IMR-90 (cell line): ENCODE results near the gene C1GALT1. TPM values are rescaled to one million over a fixed set of nuclear protein-coding genes. Genes with fewer than 3 reads are reported as not detected.

Experiments
- ATAC-seq: fragments of 200-7000 bp; cut with Tn5 transposase; 2 replicates; pipeline ENCODE4 v1.9.1; 2020; ENCODE audit warnings: low read depth, mild to moderate bottlenecking, moderate library complexity
- BruUV-seq: library from RNA; stranded (reverse); fragments of 400-500 nt; replicated peaks from 2 replicates; lab custom pipeline; 2021; lab: Mats Ljungman, UMichigan
- CTCF ChIA-PET: fragments of 300-600 bp; formaldehyde crosslinking; extraction: SDS; loops from one replicate; lab custom pipeline; 2021; ENCODE audit warnings: antibody characterized with exemption; lab: Yijun Ruan, JAX
- POLR2A ChIA-PET: fragments of 300-600 bp; sonication (Branson Sonifier 250); formaldehyde crosslinking; loops from one replicate; lab custom pipeline; 2022; ENCODE audit warnings: antibody characterized with exemption; ENCODE audit not compliant: unreplicated experiment; lab: Charles Lee
- DNase-seq: peaks from one replicate; pipeline ENCODE4 v3.0.0; 2013
- H2AFZ ChIP-seq: replicated peaks from 2 replicates; pipeline ENCODE3; 2013; ENCODE audit warnings: low read length, mild to moderate bottlenecking; ENCODE audit not compliant: poor library complexity
- H2AK5ac ChIP-seq: 2 replicates; pipeline ENCODE4 v1.6.1; 2013; ENCODE audit warnings: low read depth, low read length, inconsistent platforms
- H2AK9ac ChIP-seq: replicated peaks from 2 replicates; pipeline ENCODE3; 2013; ENCODE audit warnings: mild to moderate bottlenecking, low read depth, low read length, moderate library complexity; ENCODE audit not compliant: poor library complexity
- H2BK120ac ChIP-seq: 2 replicates; pipeline ENCODE4 v1.6.1; 2013; ENCODE audit warnings: low read depth, low read length, inconsistent platforms
- H2BK15ac ChIP-seq: 3 replicates; pipeline ENCODE4 v1.6.1; 2013; ENCODE audit warnings: low read depth, low read length, inconsistent platforms
- H2BK20ac ChIP-seq: 2 replicates; pipeline ENCODE4 v1.6.1; 2013; ENCODE audit warnings: low read depth, mild to moderate bottlenecking, inconsistent platforms, low read length, moderate library complexity
- H2BK5ac ChIP-seq: 2 replicates; pipeline ENCODE4 v1.6.1; 2013; ENCODE audit warnings: mild to moderate bottlenecking, low read depth, low read length, inconsistent platforms; ENCODE audit not compliant: poor library complexity, severe bottlenecking
- H3K14ac ChIP-seq: replicated peaks from 2 replicates; pipeline ENCODE4 v1.6.1; 2013; ENCODE audit warnings: low read depth, low read length, inconsistent platforms
- H3K18ac ChIP-seq: 2 replicates; pipeline ENCODE4 v1.6.1; 2013; ENCODE audit warnings: low read depth, low read length, control low read depth
- H3K23ac ChIP-seq: 2 replicates; pipeline ENCODE4 v1.6.1; 2013; ENCODE audit warnings: low read depth, low read length, inconsistent platforms
- H3K27ac ChIP-seq: 2 replicates; pipeline ENCODE4 v1.5.1; 2013; ENCODE audit warnings: mild to moderate bottlenecking, control low read depth, low read length; ENCODE audit not compliant: insufficient read depth
- H3K27me3 ChIP-seq: 2 replicates; pipeline ENCODE4 v1.6.1; 2013; ENCODE audit warnings: low read length; ENCODE audit not compliant: control insufficient read depth, insufficient read depth
- H3K36me3 ChIP-seq: 2 replicates; pipeline ENCODE4 v1.6.1; 2013; ENCODE audit warnings: low read length, mixed read lengths; ENCODE audit not compliant: control insufficient read depth, insufficient read depth
- H3K4ac ChIP-seq: 2 replicates; pipeline ENCODE4 v1.6.1; 2013; ENCODE audit warnings: low read depth, low read length, inconsistent platforms
- H3K4me1 ChIP-seq: 2 replicates; pipeline ENCODE4 v1.6.1; 2013; ENCODE audit warnings: low read length, mixed read lengths; ENCODE audit not compliant: control insufficient read depth, insufficient read depth
- H3K4me2 ChIP-seq: 2 replicates; pipeline ENCODE4 v1.6.1; 2013; ENCODE audit warnings: low read depth, mild to moderate bottlenecking, control low read depth, low read length, moderate library complexity
- H3K4me3 ChIP-seq: 2 replicates; pipeline ENCODE4 v1.5.1; 2013; ENCODE audit warnings: low read depth, mild to moderate bottlenecking, control low read depth, low read length, moderate library complexity; ENCODE audit not compliant: insufficient read depth
- H3K56ac ChIP-seq: 2 replicates; pipeline ENCODE4 v1.6.1; 2013; ENCODE audit warnings: low read length, inconsistent platforms; ENCODE audit not compliant: insufficient read depth; ENCODE audit errors: extremely low read depth
- H3K79me1 ChIP-seq, 2 experiments: 2 replicates each; pipeline ENCODE4 v1.6.1; 2013; ENCODE audit warnings: low read length in 2 of 2, inconsistent platforms in 1 of 2, low read depth in 1 of 2
- H3K9ac ChIP-seq: 2 replicates; pipeline ENCODE4 v1.6.1; 2013; ENCODE audit warnings: low read depth, low read length, control low read depth
- H3K9me1 ChIP-seq: 2 replicates; pipeline ENCODE4 v1.6.1; 2013; ENCODE audit warnings: low read length, inconsistent platforms; ENCODE audit not compliant: insufficient read depth
- H3K9me3 ChIP-seq: 2 replicates; pipeline ENCODE4 v1.6.1; 2013; ENCODE audit warnings: low read length; ENCODE audit not compliant: control insufficient read depth, insufficient read depth
- H4K20me1 ChIP-seq: 2 replicates; pipeline ENCODE4 v1.6.1; 2013; ENCODE audit warnings: low read length, inconsistent platforms; ENCODE audit not compliant: insufficient read depth
- H4K5ac ChIP-seq: 2 replicates; pipeline ENCODE4 v1.6.1; 2013; ENCODE audit warnings: mild to moderate bottlenecking, low read depth, low read length, control low read depth
- H4K8ac ChIP-seq, 2 experiments: 2 replicates each; pipeline ENCODE4 v1.6.1; 2013; ENCODE audit warnings: low read depth in 2 of 2, low read length in 2 of 2, control low read depth in 1 of 2, inconsistent platforms in 1 of 2
- H4K91ac ChIP-seq: 2 replicates; pipeline ENCODE4 v1.6.1; 2013; ENCODE audit warnings: low read depth, low read length, inconsistent platforms; ENCODE audit not compliant: insufficient read depth
- BHLHE40 ChIP-seq: fragments of 150-350 bp; IDR thresholded peaks from 2 replicates; pipeline ENCODE4 v1.6.1; 2016; ENCODE audit warnings: mild to moderate bottlenecking, low read depth, low read length
- CEBPB ChIP-seq: IDR thresholded peaks from 2 replicates; pipeline ENCODE4 v1.6.1; 2012; ENCODE audit warnings: low read depth, low read length, improper control_type of control experiment
- CTCF ChIP-seq: conservative IDR thresholded peaks from 2 replicates; pipeline ENCODE4 v1.5.1; 2012; ENCODE audit warnings: mild to moderate bottlenecking, low read depth, low read length, improper control_type of control experiment
- FOS ChIP-seq: fragments of 150-350 bp; IDR thresholded peaks from 2 replicates; pipeline ENCODE4 v1.6.1; 2016; ENCODE audit warnings: low read depth, low read length
- MAFK ChIP-seq: IDR thresholded peaks from 2 replicates; pipeline ENCODE4 v1.6.1; 2012; ENCODE audit warnings: low read depth, low read length, improper control_type of control experiment
- MAZ ChIP-seq: IDR thresholded peaks from 2 replicates; pipeline ENCODE4 v1.6.1; 2012; ENCODE audit warnings: low read depth, mild to moderate bottlenecking, low read length, improper control_type of control experiment, moderate library complexity, borderline replicate concordance
- MXI1 ChIP-seq: IDR thresholded peaks from 2 replicates; pipeline ENCODE4 v1.6.1; 2012; ENCODE audit warnings: low read depth, mild to moderate bottlenecking, low read length, moderate library complexity, borderline replicate concordance
- NFE2L2 ChIP-seq: fragments of 150-350 bp; IDR thresholded peaks from 2 replicates; pipeline ENCODE4 v1.6.1; 2016; ENCODE audit warnings: low read depth, mild to moderate bottlenecking, low read length
- POLR2A ChIP-seq: IDR thresholded peaks from 2 replicates; pipeline ENCODE4 v1.6.1; 2012; ENCODE audit warnings: mild to moderate bottlenecking, low read depth, low read length
- RAD21 ChIP-seq: IDR thresholded peaks from 2 replicates; pipeline ENCODE4 v1.6.1; 2012; ENCODE audit warnings: low read length, improper control_type of control experiment
- RCOR1 ChIP-seq: IDR thresholded peaks from 2 replicates; pipeline ENCODE4 v1.6.1; 2012; ENCODE audit warnings: mild to moderate bottlenecking, low read length, improper control_type of control experiment; ENCODE audit not compliant: insufficient replicate concordance
- RFX5 ChIP-seq: IDR thresholded peaks from 2 replicates; pipeline ENCODE4 v1.8.0; 2012; ENCODE audit warnings: low read depth, mild to moderate bottlenecking, low read length, moderate library complexity
- SMC3 ChIP-seq: fragments of 150-350 bp; IDR thresholded peaks from 2 replicates; pipeline ENCODE4 v1.6.1; 2016; ENCODE audit warnings: low read depth, mild to moderate bottlenecking, antibody characterized with exemption, low read length, moderate library complexity
- USF2 ChIP-seq: fragments of 150-350 bp; IDR thresholded peaks from 2 replicates; pipeline ENCODE4 v1.6.1; 2017; ENCODE audit warnings: mild to moderate bottlenecking, antibody characterized with exemption, low read length, low read depth
- WGBS, 2 experiments: methylation state at CpG; one replicate each; pipeline versions ENCODE4 v1.1.5 to v1.1.7; 2013; ENCODE audit warnings: missing lambda C conversion rate in 2 of 2; ENCODE audit not compliant: insufficient read length in 1 of 2; ENCODE audit errors: extremely low coverage in 2 of 2; 5-methylcytosine and 5-hydroxymethylcytosine counted together
- dilution Hi-C: fragments of 300-500 bp; cut with HindIII; formaldehyde crosslinking; loops from one replicate; pipeline ENCODE4 v1.14.3; 2018; ENCODE audit warnings: low sequenced_read_pairs; ENCODE audit not compliant: unreplicated experiment
- in situ Hi-C: fragments of 300-500 bp; cut with MboI; formaldehyde crosslinking; loops from 3 replicates; pipeline ENCODE4 v1.14.3; 2019; ENCODE audit warnings: low sequenced_read_pairs, inconsistent platforms, mixed read lengths
- intact Hi-C: fragments of 100-400 bp; cut with micrococcal nuclease; formaldehyde crosslinking; loops from 2 replicates; pipeline ENCODE4 v1.10.0; 2022
- polyA plus RNA-seq, 3 experiments: library from polyadenylated mRNA; depleted of rRNA; stranded (reverse); fragments of >200 nt; gene quantifications; 2 replicates each; pipeline ENCODE4 v1.2.3, GENCODE V29; 2012; ENCODE audit warnings: low replicate concordance in 1 of 3
- total RNA-seq: library from RNA; depleted of rRNA; stranded (reverse); fragments of >200 nt; gene quantifications from 2 replicates; pipeline ENCODE4 v1.2.3, GENCODE V29; 2012

The C1GALT1 gene
- total and polyA plus RNA-seq, 2 of the 4 experiments (the other 2 are of a cell fraction) = 11.6 to 12.2 TPM

- no TSS peak for BruUV-seq
Measured at GRCh38 chr7:7265081-7266075, 83.0 kb downstream of the C1GALT1 start.

More at GRCh38 chr7:7265081-7266075, 83.0 kb downstream of the C1GALT1 start:
- H2BK5ac ChIP-seq = no peak overlapping the region
- no peaks in the 10 kb centered on the region for H3K79me1 ChIP-seq
- no peak overlapping the region for H3K4me3 ChIP-seq
- POLR2A ChIA-PET = no interaction called here
- no peak overlapping the region for H3K27ac ChIP-seq
- no peak for ATAC-seq
- peak; percentile 1 for DNase-seq
- H3K9me3 ChIP-seq = no peaks in the 10 kb centered on the region
- in situ Hi-C loops = no loop called here
- no peak overlapping the region for H4K5ac ChIP-seq
- TF ChIP-seq CTCF = no peak
- no peak for TF ChIP-seq NFE2L2
- no peak for TF ChIP-seq MXI1
- no peak for TF ChIP-seq RAD21
- no peak for TF ChIP-seq POLR2A
- TF ChIP-seq FOS = no peak
- no peak for TF ChIP-seq USF2
- TF ChIP-seq BHLHE40 = no peak
- no peak for TF ChIP-seq RCOR1
- TF ChIP-seq CEBPB = no peak
- TF ChIP-seq RFX5 = no peak
- no peak for TF ChIP-seq MAFK
- TF ChIP-seq MAZ = no peak
- no peak for TF ChIP-seq SMC3
- H3K23ac ChIP-seq = no peak overlapping the region
- no peaks in the 10 kb centered on the region for H3K27me3 ChIP-seq
- H3K14ac ChIP-seq = no peak overlapping the region
- H3K4me1 ChIP-seq = no peaks in the 10 kb centered on the region
- intact Hi-C loops = no loop called here
- H4K91ac ChIP-seq = no peak overlapping the region
- H2BK20ac ChIP-seq = no peak overlapping the region
- H3K36me3 ChIP-seq = no peaks in the 10 kb centered on the region
- no peak overlapping the region for H3K56ac ChIP-seq
- H4K8ac ChIP-seq = no peak overlapping the region
- H2AFZ ChIP-seq = no peak overlapping the region
- no peak overlapping the region for H3K9ac ChIP-seq
- H4K20me1 ChIP-seq = no peaks in the 10 kb centered on the region
- WGBS, 2 experiments = 60% methylated on average over 1 of the region's 8 CpGs; no CpG with 5 or more reads in 1 of the 2 experiments
- H3K9me1 ChIP-seq = no peaks in the 10 kb centered on the region
- no peak overlapping the region for H3K4me2 ChIP-seq
- CTCF ChIA-PET = interaction anchor here (1.3 kb wide), 1 partner anchor 35 kb away, joined by 4 read pairs; no protein-coding TSS in a partner anchor
- no peak overlapping the region for H2BK120ac ChIP-seq
- no peak overlapping the region for H3K4ac ChIP-seq
- dilution Hi-C loops = no loop called here
- H2AK5ac ChIP-seq = no peak overlapping the region
- H3K18ac ChIP-seq = no peak overlapping the region
- no peak overlapping the region for H2AK9ac ChIP-seq
- no peak overlapping the region for H2BK15ac ChIP-seq
